ENCODE measurements around the gene DCTN5. TPM values are rescaled to one million over a fixed set of nuclear protein-coding genes. Genes with fewer than 3 reads are reported as not detected.
"Not testable (repeated sequence)": the region's sequence is repeated elsewhere in the genome, so short reads cannot be mapped to it uniquely, and the experiment has no call there.

Gene DCTN5
- 36.5 and 43.2 TPM in 2 replicates for total RNA-seq (2014; rRNA removed; shearing (Covaris generic))

DNA sequence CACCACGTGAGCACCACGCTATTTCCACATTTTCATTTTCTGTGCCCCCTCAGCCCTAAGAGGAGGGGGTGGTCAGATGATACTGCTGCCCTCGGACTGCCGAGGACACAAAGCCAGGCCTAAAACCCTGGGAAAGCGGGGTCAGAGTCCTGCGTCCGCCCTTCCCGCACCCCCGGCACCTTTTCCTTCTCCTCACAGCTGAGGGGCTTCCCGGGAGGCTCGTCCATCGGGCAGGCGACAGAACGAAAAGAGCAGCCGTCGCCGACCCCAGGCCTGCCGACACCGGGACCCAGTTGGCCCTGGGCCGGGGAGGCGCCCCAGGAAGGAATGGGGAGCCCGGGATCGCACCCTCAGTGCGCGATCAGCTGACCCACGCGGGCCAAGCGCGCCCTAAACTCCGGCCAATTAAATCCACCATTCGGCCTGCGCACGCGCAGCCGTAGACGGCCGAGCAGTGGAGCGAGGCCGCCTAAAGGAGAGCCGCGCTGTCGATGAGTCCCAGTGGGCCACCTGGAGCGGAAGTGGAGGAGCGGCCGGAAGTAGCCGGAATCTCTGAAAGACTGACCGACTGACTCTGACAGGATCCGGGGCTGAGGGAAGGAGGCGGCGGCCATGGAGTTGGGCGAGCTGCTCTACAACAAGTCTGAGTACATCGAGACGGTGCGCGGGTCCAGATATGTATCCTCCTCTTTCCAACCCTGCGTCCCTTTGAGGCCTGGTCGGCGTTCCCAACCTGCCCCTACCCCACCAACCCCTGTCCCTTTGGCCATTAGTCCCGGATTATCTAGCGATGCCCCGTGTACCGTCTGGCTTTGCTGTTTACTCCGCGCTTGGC lies at the start of gene DCTN5, which contains the start of gene PALB2:
Gene DCTN5, plus strand, starts transcription at position 536 of the 835 bp plus-strand sequence. Its CDS starts 77 bp downstream, at position 613.
Gene PALB2, minus strand, starts transcription at position 380 of the 835 bp plus-strand sequence. Its CDS starts 153 bp downstream, at position 227.
- DNase-seq (ENCODE audit: low read depth): peak; percentile 91

GRCh38 chr16:23594186-23594585 lies 47.1 kb upstream of the DCTN5 start:
- no peak for DNase-seq (ENCODE audit: low read depth)

GRCh38 chr16:23595246-23595950 lies 45.9 kb upstream of the DCTN5 start:
- DNase-seq (ENCODE audit: low read depth): no peak

DNA sequence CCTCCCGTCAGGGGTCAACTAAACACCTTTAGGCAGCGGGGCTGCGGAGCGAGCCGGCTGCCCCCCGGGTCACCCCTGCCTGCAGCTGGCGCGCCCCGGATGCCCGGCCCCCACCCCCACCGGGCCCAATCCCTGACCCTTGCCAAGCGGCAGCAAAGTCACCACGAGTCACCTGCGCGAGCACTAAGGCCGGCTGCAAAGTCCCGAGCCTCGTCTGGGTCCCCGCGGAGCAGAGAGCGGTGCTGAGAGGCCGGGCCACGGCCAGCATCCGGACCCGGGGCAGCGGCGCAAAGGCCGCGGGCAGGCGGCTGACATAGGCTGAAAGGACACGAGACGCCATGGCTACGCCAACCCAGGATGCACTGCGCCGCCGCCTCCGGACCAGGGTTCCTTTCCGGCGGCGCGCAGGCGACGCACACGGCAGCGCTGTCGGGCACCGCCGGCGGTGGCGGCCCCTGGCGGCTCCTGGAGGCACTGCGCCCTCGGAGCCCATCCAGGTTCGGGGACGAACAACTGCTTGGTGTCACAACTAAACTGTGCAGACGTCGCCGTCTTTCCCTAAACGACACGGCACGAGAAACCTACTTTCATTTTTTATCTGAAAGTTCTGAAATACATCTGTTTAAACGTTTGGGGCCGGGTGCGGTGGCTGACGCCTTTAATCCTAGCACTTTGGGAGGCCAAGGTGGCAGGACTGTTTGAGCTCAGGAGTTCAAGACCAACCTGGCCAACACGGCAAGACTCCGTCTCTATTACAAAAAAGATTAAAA lies 45.1 kb upstream of the DCTN5 start, which contains the start of gene NDUFAB1:
Gene NDUFAB1, minus strand, starts transcription at position 366 of the 770 bp plus-strand sequence. Its CDS starts 26 bp downstream, at position 340.
- peak; percentile 83 for DNase-seq (ENCODE audit: low read depth)

- peak; percentile 60 for DNase-seq (ENCODE audit: low read depth)
These were observed 44.1 kb upstream of the DCTN5 start for GRCh38 chr16:23597003-23597756.

GRCh38 chr16:23607726-23608125 lies 33.5 kb upstream of the DCTN5 start:
- no peak for DNase-seq (ENCODE audit: low read depth)

GRCh38 chr16:23608194-23608593 lies 33.1 kb upstream of the DCTN5 start:
- no peak for DNase-seq (ENCODE audit: low read depth)

DNA sequence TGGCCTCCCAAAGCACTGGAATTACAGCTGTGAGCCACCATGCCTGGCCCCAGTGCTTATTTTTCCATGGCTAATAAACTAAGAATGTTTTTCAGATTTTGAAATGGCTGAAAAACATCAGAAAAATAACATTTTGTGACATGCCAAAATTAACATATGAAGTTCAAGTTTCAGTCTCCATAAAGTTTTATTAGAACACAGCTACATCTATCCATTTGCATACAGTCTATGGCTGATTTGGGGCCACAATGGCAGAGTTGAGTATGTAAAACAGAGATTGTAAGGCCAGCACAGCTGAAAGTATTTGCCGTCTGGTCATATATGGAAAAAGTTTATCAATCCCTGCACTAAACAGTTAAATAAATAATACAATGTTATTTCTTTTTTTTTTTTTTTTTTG lies 31.3 kb upstream of the DCTN5 start:
- DNase-seq (ENCODE audit: low read depth): no peak

- DNase-seq (ENCODE audit: low read depth): not testable (repeated sequence)
These were observed 30.4 kb upstream of the DCTN5 start for GRCh38 chr16:23610905-23611304.

DNA sequence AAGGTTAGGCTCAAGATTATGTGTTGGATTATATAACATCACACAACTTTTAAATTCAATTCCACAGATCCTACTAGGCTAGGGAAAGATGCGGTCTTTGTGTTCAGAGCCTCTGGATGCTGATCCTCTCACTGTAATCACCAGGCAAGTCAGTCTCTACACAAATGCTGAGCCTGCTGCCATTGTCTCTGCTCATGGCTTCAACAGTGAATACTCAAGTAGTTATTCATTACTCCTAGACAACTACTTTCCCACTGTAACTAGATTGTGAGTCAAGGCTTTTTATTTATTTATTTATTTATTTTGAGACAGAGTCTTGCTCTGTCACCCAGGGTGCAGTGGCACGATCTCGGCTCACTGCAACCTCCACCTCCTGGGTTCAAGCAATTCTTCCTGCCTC lies 29.3 kb upstream of the DCTN5 start:
- no peak for DNase-seq (ENCODE audit: low read depth)

DNA sequence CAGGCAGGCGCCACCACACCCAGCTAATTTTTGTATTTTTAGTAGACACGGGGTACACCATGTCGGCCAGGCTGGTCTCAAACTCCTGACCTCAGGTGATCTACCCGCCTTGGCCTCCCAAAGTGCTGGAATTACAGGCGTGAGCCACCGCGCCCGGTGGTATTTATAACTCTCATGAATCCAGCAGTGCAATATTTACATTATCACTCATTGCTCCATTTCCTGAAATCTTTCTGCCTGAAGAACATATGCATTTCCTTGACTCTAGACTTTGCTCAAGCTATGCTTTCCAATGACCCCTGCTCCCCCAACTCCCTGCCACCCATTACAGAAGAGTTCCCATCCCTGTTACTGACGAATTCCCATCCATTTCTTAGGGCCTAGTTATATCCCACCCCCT lies 25.5 kb upstream of the DCTN5 start:
- DNase-seq (ENCODE audit: low read depth): no peak

DNA sequence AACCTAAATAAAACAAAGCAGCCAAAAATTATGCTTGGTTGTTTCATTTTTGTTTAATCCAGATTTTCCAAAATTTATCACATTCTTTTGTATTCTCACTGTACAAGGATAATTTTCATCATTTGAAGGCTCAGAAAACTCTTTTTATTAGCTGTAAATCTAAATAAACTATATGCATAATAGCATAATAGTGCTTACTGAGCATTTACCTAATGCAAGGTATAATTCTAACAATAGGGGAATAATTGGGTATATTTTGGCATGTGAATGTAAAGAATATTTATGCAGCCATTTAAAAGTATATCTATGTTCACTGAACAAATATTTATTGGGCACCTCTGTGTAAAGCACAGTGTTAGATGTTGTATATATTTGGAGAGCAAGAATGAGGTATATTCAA lies 17.2 kb upstream of the DCTN5 start:
- DNase-seq (ENCODE audit: low read depth): no peak

GRCh38 chr16:23629516-23629915 lies 11.8 kb upstream of the DCTN5 start:
- DNase-seq (ENCODE audit: low read depth): no peak

DNA sequence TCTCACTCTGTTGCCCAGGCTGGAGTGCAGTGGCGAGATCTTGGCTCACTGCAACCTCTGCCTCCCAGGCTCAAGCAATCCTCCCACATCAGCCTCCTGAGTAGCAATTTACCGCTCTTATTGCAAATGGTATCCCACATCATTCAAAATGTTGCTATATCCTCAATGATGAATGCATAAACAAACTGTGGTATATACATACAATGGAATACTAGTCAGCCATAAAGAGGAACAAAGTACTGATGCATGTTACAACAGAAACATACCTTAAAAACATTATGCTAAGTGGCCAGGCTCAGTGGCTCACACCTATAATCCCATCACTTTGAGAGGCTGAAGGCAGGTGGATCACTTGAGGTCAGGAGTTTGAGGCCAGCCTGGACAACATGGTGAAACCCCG lies 9.4 kb upstream of the DCTN5 start:
- DNase-seq (ENCODE audit: low read depth): not testable (repeated sequence)

DNA sequence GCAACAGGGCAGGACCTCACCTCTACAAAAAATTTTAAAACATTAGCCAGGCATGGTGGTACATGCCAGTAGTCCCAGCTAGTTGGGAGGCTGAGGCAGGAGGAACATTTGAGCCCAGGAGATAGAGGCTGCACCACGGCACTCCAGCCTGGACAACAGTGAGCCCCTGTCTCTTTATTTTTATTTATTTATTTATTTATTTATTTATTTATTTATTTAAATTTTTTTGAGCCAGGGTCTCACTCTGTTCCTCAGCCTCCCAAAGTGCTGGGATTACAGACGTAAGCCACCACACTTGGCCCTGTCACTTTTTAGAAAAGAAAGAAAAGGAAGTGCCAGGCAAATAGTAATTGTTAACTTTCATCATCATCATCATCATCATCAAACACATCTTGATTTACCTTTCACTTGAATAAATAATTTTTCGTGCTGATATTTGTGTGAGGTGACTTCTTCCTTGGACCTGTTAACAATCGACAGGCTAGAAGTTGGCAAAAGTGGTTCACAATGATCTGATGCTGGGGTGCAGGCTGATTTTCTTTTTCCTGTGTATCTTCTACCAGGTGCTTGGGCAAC lies 6.7 kb upstream of the DCTN5 start:
- no peak for DNase-seq (ENCODE audit: low read depth)

GRCh38 chr16:23635958-23636357 lies 5.3 kb upstream of the DCTN5 start:
- no peak for DNase-seq (ENCODE audit: low read depth)

- DNase-seq (ENCODE audit: low read depth): peak; percentile 1
These were observed 693 bp upstream of the DCTN5 start for GRCh38 chr16:23640615-23640930.

- no peak for DNase-seq (ENCODE audit: low read depth)
These were observed 1.0 kb downstream of the DCTN5 start for GRCh38 chr16:23642246-23642774.

- DNase-seq (ENCODE audit: low read depth): peak; percentile 49
These were observed 9.6 kb downstream of the DCTN5 start for GRCh38 chr16:23650674-23651416.

GRCh38 chr16:23651943-23652468 lies 10.7 kb downstream of the DCTN5 start:
- no peak for DNase-seq (ENCODE audit: low read depth)
